Stimulated activated CD4-positive, alpha-beta T cell treated with anti-CD3 and anti-CD28 coated beads, Interleukin-2, amount 100 ng/mL, for 48 hours (primary cell): Measurements from ENCODE around the gene ETV3.

Experiments used
- DNase-seq, 2 donors: peaks; one replicate each; pipeline ENCODE4 v3.0.0-alpha.2; 2020

The ETV3 gene

DNA sequence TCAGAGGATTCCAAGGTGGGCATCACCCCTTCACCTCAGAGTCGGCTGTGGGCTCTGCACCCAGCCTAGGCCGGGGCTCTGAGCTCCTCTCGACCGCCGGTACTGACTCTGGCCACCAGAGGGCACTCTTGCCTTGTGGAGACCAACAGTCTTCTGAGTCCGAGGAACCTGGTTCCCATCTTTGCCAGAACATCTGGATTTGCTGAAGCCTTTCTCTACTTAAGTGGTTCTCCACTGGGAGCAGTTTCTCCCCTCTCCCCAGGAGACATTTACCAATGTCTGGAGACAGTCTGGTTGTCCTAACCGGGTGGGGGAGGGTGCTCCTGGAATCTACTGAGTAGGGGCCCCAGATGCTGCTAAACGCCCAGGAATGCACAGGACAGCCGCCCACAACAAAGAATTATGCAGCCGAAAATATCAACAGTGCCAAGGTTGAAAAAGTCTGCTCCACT is 48.0 kb downstream of the ETV3 start:
- peak; percentile 94 to 95 for DNase-seq

DNA sequence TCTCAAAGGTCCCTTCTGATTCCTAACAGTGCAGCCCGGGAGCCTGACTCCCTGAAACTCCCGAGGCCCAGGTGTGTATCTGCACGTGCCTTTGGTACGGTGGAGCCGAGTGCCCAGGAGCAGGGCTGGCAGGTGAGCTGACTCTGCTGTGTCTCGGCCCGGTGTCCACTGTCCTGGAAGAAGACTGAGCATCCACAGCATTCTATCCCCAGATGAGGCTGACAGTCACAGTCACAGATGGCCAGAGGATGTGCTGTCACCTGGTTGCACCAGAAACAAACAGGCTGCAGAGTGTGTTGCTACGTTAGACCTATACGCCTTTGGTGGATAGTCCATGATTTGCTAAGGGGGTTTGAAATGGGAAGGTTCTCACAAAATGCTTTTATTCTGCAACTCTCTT is 48.4 kb downstream of the ETV3 start:
- no peak for DNase-seq

DNA sequence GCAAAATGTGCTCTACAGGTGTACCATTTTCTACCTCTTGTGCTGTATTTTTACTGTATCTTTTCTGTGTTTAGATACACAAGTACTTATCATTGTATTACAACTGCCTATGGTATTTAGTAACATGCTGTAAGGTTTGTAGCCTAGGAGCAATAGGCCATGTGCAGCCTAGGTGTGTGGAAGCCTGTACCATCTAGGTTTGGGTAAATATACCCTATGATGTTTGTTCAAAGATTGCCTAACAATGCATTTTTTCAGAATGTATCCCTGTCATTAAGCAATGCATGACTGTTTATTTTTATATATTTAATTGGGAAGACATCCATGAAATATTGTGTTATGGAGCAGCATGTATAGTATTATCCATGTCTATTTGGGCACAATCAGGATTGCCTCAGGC is 49.6 kb downstream of the ETV3 start:
- DNase-seq: no peak

DNA sequence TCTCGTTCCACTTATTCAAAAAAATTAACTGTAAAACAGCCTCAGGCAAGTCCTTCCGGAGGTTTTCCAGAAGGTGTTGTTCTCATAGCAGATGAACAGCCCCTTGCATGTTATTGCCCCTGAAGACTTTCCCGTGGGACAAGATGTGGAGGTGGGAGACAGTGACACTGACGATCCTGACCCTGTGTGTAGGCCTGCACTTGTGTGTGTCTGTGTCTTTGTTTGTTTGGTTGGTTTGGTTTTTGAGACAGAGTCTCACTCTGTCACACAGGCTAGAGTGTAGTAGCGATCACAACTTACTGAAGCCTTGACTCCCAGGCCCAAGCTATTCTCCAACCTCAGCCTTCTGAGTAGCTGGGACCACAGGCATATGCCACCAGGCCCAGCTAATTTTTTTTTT is 51.2 kb downstream of the ETV3 start:
- DNase-seq: no peak

DNA sequence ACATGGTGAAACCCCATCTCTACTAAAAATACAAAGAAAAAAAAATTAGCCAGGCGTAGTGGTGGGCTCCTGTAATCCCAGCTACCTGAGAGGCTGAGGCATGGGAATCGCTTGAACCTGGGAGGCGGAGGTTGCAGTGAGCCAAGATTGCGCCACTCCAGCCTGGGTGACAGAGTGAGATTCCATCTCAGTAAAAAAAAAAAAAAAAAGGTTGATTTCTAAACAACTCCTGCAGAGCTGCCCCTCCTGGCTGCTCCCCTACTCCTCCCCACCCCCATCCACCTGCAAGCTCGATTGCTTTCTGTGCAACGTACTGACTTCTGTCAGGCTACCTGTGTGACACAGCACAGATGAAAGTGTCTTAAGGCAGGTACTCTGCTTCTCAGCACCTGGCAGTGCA is 51.9 kb downstream of the ETV3 start:
- DNase-seq: no peak

DNA sequence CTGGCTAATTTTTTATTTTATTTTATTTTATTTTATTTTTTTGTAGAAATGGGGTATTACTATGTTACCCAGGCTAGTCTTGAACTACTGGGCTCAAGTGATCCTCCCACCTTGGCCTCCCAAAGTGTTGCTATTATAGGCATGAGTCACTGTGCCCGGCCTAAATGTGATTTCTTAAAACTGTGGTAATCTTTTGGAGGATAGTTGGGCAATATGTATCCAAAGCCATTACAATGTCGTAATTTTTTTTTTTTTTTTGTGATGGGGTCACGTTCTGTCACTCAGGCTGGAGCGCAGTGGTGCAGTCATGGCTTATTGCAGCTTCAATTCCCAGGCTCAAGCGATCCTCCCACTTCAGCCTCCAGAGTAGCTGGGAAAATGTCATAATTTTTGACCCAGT is 52.8 kb downstream of the ETV3 start:
- no peak for DNase-seq

DNA sequence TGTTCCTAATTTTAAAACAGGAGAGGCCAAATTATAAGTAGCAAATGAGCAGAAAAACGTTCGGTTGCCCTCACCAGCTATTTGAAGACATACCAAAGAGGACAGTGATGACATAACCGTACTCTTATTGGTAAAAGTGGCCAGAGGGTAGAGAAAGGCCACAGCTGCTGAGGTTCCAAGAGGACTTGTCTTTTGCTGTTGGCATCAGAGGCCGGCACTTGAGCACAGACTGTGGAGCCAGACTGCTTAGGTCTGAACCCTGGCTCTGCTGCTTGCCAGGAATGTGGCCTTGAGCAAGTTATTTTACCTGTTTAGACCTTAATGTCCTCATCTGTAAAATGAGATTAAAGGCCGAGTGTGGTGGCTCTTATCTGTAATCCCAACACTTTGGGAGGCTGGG is 53.5 kb downstream of the ETV3 start:
- no peak for DNase-seq

DNA sequence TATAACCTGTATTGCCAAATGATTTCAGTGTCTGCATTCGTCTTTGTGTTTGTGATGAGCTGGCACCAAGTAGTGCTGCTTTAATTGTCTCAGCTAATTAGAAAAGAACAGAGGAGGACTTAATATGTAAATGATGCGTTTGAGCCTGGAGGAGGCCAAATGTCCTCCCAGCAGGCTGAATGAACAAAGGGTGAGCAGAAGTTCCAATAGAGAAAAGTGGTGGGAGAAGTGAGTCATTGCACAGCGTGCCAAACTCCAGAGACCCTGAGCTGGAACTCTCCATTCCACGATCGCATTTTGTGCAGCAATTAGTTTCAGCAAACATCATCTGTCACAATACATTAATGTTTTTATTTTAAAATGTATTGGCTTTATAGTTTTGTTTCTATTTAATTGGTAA is 56.5 kb downstream of the ETV3 start:
- no peak for DNase-seq

DNA sequence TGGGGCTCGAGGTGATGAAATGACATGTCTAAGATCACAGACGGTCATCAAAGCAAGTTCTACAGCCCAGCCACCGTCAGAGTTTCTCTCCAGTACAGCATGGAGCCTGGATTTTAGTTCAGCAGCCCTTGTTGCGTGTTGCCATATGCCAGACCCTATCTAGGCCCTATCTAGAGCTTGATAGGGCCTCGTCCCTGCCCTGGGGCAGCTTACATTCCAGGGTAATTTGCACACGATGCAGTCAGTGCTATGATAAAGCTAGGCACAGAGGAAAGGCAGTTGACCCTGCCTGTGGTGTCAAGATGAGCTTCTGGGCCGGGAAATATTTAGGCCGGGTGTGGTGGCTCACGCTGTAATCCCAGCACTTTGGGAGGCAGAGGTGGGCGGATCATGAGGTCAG is 57.5 kb downstream of the ETV3 start:
- no peak for DNase-seq

DNA sequence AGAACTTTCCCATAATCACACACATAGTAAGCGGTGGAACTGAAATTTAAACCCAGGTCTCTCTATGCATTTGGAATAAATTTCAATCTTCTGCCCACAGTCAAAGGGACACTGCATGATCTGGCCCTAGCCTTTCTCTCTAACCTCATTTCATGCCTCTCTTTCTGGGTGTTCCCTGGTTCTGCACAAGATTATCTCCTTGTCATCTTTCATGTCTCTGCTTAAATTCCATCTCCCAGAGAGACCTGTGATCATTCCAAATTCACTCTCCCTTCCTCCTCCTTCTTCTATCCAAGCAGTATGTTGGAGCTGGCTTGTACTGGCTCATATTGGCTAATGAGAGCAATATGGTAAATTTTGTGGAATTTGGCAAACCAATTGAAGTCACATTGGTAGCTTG is 60.8 kb downstream of the ETV3 start:
- no peak for DNase-seq

DNA sequence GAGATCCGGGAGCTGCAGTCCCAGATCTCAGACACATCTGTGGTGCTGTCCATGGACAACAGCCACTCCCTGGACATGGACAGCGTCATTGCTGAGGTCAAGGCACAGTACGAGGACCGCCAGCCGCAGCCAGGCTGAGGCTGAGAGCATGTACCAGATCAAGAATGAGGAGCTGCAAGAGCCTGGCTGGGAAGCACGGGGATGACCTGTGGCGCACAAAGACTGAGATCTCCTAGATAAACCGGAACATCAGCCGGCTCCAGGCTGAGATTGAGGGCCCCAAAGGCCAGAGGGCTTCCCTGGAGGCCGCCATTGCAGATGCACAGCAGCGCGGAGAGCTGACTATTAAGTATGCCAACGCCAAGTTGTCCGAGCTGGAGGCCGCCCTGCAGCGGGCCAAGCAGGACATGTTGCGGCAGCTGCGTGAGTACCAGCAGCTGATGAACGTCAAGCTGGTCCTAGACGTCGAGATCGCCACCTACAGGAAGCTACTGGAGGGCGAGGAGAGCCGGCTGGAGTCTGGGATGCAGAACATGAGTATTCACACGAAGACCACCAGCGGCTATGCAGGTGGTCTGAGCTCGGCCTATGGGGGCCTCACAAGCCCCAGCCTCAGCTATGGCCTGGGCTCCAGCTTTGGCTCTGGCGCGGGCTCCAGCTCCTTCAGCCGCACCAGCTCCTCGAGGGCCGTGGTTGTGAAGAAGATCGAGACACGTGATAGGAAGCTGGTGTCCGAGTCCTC is 64.1 kb downstream of the ETV3 start:
- DNase-seq: peak; percentile 28 to 41
